Medulla oblongata (tissue), 1 donor: ENCODE measurements around the gene RPL36A.

Experiments
- DNase-seq: peaks from one replicate; pipeline ENCODE4 v3.0.0-alpha.2; 2015; ENCODE audit errors: extremely low spot score

RPL36A gene

DNA sequence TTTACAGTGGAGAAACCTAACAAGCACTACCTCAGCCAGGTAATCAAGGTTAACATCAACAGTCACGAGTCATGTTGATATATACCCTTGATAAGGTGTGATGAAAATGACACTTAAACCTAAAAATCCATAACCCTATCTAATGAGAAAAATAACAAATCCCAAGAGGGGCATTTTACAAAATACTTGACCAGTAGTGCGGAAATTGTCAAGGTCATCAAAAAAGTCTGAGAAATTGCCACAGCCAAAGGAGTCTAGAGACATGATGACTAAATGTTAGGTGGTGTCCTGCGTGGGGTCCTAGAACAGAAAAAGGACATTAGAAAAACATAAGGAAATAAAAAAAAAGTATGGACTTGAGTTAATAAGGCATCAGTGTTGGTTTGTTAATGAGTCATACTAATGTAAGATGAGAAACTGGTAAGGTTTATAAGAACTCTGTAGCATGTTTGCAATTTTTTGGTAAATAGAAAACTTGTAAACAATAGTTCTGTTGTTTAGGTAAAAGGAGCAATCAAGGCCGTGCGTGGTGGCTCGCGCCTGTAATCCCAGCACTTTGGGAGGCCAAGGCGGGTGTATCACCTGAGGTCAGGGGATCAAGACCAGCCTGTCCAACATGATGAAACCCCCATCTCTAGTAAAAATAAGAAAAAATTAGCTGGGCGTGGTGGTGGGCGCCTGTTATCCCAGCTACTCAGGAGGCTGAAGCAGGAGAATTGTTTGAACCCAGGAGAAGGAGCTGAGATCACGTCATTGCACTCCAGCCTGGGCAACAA, 2.9 kb downstream of the RPL36A start:
- DNase-seq, result no peak

DNA sequence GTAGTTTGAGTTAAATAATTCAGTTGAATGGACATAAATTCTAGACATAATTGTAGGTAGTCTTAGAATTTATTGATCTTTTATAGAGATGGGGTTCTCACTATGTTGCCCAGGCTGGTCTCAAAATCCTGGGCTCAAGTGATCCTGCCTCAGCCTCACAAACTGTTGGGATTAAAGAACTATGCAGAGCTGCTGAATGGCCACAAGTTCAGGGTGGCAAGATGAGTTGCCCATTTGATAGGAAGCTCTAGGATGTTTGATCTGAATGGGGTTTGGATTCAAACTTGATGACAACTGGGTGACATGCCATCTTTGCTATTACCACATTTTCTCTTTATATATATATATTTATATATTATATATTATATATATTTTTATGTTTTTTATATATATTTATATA, 3.6 kb downstream of the RPL36A start:
- no peak for DNase-seq

- no peak for DNase-seq
Measured at GRCh38 chrX:101395789-101396188, 5.0 kb downstream of the RPL36A start.

DNA sequence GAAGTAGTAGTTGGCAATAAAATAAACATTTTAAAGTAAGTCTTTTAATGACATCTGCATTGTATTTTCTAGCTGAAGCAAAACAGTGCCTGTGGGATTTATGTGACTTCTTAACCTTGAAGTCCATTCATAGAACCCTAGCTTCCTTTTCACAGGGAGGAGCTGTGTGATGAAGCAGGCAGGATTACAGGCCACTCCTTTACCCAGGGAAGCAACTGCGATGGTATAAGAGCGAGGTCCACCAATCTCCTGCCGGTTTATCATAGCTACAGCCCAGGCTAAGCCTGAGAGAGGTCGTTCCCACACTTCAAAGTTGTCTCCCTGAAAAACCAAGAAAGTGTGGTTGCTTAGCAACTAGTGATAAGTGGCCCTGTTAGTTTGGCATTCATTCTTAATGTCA, 7.0 kb downstream of the RPL36A start:
- DNase-seq, result no peak

DNA sequence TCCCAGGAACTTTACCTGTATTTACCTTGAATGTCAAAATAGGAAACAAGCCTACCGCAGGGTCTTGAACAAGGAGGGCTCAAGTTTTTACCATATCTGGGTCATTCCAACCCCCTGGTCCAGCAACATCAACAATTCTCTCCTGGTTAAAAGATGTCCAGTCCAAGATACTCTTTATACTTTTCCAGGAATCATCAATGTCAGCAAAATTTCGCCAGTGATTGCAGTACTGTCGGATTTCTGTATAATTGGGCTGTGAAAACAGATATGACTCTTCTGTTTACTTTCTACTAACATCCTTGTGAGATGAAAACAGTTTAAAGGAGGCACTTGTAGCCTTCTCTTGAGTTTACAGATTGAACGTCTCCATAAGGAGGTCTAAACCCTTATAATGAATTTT, 7.9 kb downstream of the RPL36A start:
- no peak for DNase-seq

- no peak for DNase-seq
Measured at GRCh38 chrX:101399825-101400224, 9.0 kb downstream of the RPL36A start.

DNA sequence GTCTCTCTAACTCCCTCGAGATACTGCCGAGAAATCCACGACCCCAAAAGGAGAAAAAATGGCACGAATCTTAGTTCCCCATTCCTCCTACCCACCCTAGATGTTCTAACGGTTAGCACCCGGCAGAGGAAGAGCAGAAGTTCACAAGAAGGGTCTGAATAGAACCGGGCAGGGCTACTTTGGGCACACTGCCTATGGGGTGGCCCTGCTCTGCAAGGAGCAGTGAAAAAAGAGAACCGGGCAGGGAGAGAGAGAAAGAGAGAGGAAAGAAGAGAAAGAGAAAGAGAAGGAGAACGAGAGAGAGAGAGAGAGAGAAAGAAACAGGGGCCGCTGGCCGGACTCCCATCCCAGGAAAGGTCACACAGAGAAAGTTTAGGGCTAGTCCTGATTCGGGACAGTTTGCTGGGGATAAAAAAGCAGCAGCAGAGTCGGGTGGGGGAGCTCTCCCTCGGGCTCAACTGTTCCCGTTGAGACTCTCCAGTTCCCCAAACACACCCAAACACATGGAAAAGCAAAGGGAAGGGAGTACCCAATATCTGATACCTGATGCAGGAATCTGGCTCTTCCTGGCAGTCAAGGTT, 16.4 kb downstream of the RPL36A start:
- no peak for DNase-seq

DNA sequence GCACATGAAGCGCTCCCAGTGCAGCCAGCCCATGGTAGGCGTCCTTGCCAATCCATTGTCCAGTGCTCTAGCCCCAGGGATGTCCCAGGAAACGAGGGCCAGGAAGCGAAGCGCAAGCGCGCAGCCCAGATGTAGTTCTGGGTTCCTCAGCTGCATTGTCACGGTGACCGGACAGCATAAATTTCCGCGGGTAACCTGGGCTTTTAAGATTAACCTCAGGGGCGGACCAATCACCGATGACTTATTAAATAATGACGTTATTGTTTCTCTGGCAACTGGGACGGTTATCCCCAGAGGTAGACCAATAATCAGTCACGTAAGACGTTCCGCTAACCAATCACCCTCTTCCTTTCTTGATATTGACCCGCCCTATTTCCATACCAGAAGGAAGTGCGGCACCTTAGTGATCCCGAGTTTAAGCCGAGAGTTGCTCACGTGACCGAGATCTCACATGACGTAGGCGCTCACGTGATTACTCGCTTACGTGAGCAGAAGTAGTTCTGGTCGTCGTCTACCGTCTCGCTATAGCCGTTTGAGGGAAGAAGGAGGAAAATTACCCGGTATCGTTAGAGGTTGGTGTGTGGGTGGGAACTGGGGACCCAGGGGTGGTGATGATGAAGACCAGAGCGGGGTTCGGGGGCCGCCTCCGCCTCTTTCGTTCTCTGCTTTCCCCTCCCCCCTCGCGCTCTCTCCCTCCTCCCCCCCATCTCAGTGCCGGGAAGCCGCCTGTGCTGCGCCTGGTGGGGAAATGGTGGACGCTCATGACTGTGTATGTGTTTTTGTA, 17.1 kb downstream of the RPL36A start, which contains the start of the genes GLA and HNRNPH2:
GLA (minus strand) TSS at position 178 of the 784 bp plus-strand sequence; CDS start at position 156, 22 bp downstream.
HNRNPH2 (plus strand) TSS at position 475 of the 784 bp plus-strand sequence. CDS start 3,767 bp downstream, outside the sequence.
- DNase-seq, result peak; percentile 97

DNA sequence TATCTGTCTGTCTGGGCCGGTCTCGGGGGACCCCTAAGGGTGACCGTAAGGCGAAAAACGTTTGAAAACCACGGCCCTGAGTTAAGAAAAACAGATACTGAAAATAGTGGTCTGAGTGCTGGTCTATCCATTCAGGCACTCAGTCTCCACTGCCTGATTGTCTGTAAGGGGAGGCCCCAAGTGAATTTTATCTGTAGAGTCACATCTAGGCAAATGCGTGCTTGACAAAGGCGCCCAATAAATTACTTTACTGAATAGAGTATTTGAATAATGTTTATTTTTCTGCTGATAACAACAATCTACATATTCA, 17.7 kb downstream of the RPL36A start:
- DNase-seq, result no peak

GRCh38 chrX:101409043-101409442, 18.2 kb downstream of the RPL36A start:
- DNase-seq, result no peak

- no peak for DNase-seq
Measured at GRCh38 chrX:101410461-101410860, 19.6 kb downstream of the RPL36A start.

DNA sequence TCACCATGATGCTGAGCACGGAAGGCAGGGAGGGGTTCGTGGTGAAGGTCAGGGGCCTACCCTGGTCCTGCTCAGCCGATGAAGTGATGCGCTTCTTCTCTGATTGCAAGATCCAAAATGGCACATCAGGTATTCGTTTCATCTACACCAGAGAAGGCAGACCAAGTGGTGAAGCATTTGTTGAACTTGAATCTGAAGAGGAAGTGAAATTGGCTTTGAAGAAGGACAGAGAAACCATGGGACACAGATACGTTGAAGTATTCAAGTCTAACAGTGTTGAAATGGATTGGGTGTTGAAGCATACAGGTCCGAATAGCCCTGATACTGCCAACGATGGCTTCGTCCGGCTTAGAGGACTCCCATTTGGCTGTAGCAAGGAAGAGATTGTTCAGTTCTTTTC, 21.2 kb downstream of the RPL36A start:
- DNase-seq, result no peak

DNA sequence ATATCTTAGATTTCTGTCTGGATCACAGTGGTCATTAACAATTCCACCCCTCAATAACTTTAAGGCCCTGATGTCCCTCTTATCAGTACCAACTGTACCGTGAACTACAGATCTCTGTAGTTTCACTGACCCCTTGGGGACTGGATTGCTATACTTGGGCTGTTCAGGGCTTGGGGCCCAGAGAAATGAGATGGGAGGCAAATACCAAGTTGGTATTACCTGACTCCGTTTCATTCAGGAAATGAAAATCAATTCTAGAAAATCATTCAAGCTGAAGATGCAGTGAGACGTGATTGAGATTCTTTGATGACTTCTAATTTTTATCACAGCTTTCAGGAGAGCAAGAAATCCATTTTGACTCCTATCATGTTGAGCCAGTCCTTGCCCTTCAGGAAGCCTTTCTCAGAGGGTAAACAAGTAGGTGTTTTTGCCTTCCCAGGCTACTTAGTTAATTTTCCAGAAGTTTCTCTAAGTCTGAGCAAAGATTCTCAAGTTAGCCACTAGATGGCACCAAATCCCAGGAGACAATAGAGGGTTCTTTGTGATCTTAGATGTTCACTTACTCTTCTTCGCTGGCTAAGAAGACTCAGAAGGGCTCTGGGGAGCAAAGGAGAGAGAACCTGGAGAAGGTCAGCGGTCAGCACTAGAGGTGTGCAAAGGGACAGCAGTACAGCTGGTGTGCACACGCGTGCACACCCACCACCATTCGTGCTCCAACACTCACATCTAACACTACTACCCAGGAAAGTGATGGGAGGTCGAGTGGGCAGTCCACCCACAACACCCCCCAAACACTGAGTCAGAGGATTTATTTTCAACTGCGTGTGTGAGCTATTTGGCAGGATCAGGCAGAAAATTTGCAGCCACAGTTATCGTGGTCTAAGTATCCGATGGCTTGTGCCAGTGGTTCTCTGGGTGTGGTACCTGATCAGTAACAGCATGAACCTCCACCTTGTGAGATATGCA, 24.7 kb downstream of the RPL36A start:
- peak; percentile 92 for DNase-seq

DNA sequence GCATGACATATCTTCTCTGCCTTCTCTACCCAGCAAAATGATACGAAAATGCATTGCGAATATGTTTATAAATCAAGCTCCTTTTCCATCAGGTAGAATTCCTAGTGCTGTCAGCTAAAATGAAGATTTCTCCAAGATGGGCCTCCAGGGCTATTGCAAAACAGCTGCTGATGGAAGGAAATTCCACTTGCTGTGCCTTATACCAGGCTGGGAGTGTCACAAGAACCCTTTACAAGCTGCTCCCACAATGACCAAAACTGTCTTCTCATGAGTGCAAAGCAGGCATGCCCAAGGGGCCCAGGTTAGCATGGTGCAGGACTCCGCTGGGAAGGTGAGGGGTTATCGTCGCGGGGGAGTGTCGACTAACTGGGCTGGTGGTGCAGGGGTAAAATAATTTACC, 25.9 kb downstream of the RPL36A start:
- no peak for DNase-seq

GRCh38 chrX:101417190-101417589, 26.4 kb downstream of the RPL36A start:
- peak; percentile 19 for DNase-seq

DNA sequence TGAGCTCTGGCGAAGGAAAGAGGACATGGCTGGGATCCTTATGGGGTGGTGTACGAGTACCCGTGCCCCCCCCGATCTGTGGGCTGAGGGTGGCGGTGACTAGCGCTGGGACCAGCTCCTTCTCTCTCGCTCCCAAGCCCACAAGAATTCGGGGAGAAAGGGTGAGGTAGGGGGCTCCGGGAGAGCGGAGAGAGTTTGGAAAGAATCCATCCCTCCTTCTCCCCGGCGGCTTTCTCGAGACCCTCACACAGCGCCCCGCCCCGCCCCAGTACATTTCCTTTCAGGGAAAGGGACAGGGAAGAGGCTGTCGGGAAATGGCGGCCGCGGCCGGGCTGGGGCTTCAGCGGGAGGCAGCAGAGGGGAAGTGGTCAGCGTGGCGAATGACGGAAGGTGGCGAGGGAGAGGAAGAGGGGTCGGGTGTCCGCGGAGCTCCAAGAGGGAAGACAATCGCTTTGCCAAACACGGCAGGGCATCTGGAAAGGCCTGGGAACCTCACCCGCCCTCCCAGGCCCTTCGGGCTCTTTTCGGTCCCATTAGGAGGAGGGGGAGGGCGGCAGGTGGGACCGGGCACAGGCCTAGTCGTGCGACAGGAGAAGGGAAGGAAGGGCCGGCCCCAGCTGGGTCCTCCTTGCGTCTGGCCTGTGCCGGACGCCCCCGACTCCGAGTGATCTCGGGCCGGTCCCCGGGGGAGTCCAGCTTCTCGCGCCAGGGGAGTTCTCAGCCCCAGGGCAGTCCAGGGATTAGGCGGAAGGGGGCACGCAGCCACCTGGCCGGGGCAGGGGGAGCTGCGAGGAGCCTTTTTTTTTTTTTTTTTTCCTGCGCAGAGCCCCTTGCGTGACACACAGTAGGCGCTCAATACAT, 27.4 kb downstream of the RPL36A start:
- DNase-seq, result peak; percentile 28

GRCh38 chrX:101419489-101419888, 28.7 kb downstream of the RPL36A start:
- no peak for DNase-seq

GRCh38 chrX:101427954-101428353, 37.1 kb downstream of the RPL36A start:
- no peak for DNase-seq

- no peak for DNase-seq
Measured at GRCh38 chrX:101429934-101430333, 39.1 kb downstream of the RPL36A start.

DNA sequence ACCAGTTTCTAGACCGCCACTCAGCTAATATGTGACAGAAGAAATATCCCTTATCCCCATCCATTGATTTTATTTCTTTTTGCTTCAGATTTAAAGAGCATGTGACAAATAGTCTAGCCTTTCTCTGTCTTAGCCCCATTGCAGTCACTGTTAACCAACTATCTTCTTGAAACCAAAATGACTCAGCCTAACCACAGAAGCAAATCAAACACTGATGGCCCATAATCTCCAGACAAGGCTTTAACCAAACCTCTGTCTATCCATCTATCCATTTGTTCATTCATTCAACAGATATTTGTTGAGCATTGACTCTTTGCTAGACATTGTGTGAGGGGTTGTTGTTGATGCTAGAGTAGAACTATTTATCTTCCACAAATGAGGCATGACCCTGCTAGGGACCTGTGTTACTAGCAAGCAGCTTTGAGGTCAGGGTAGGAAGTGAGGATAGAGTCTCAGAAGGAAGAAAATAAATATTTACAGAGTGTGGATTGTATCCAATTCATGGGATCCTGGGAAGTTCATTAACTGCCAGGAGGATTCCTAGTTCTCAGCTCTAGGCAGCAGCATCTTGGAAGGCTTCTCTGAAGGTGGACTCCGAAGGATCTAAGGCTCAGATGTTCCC, 39.8 kb downstream of the RPL36A start:
- no peak for DNase-seq
